NT2/D1 (cell line): ENCODE results near the gene MCM7.

Experiments
- SUZ12 ChIP-seq: IDR thresholded peaks from 2 replicates; pipeline ENCODE4 v1.6.1; 2011; ENCODE audit not compliant: insufficient read length, insufficient read depth; ENCODE audit errors: extremely low read depth
- YY1 ChIP-seq: IDR thresholded peaks from 2 replicates; pipeline ENCODE4 v1.6.1; 2011; ENCODE audit not compliant: insufficient read length, insufficient read depth
- ZNF274 ChIP-seq: IDR thresholded peaks from 2 replicates; pipeline ENCODE4 v1.6.1; 2011; ENCODE audit warnings: mild to moderate bottlenecking, low read depth, low read length

DNA sequence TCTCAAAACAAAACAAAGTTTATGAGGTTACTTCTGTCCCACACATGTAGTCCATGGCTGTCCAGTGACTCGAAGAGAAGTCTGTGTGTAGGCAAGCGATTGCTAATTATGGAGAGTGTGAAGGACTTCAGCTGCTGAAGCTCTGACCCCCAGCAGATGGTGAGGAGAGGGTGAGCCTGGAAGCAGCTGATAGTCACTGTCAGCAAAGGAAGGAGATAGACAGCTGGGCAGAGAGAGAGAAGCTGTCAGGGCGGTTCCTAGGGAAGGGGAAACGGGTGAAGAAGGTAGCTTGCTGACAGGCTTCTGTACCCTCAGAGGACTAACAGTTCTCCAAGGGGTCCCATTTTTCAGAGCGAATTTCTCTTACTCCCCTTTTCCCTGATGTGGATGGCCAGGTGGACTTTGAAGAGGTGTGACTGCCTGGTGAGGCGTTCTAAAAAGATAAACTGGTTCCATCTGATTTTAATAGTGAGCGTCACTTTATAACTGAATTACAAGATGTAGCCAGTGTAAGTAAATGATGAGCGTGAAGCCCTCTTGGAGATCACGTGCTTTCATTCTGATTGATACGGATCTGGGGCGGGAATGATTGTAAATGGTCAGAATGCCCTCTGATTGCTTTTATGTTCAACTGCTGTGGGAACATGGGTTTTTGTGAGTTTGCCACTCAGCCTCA lies 39.5 kb downstream of the MCM7 start:
- TF ChIP-seq SUZ12 (no peak), YY1 (no peak), ZNF274 (no peak)
